ENCODE data around the gene SART3. TPM values are rescaled to one million over a fixed set of nuclear protein-coding genes. Genes with fewer than 3 reads are reported as not detected.
A peak's percentile ranks its signal among the peaks of the same experiment; 100 is the strongest.

SART3 gene
- total and polyA plus RNA-seq, 2 of the 4 experiments (the other 2 are of a cell fraction), result 22.6 to 37.8 TPM

DNA sequence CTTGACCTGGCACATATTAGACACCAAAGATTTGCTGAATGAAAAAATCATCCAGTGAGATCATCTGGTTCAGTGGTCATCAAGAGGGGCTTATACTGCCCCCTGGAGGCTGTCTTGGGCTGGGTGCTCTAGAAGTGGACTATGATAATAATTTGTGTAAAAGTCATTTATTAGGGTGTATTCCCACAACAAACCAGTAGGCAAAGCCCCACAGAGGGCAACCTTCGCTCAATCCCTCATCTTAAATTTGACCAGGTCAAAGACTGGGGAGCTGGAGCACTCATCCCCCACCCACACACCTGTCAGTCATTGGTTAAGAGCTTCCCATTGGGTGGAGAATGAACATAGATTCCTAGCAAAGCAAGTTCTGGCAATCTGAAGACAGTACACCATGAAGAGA lies 65.9 kb downstream of the SART3 start:
- no peak overlapping the region for H3K9ac ChIP-seq (ENCODE audit: low read depth, low read length)
- H2BK20ac ChIP-seq (ENCODE audit: low read depth, low read length), result no peak overlapping the region
- ATAC-seq (ENCODE audit: low read depth), result no peak
- POLR2A ChIA-PET (ENCODE audit: unreplicated experiment), result no interaction called here
- H2AK9ac ChIP-seq (replicated peaks; ENCODE audit: low read depth, low read length, poor library complexity), result no peak overlapping the region
- BruUV-seq (replicated peaks), result no TSS peak
- TF ChIP-seq MAZ (IDR thresholded peaks at IDR 0.05; ENCODE audit: borderline replicate concordance, low read depth, low read length), result no peak
- peak; percentile 37; the same call in 1 of the 2 replicates for TF ChIP-seq RAD21 (IDR thresholded peaks at IDR 0.05; ENCODE audit: low read length)
- TF ChIP-seq, protein P1, sequence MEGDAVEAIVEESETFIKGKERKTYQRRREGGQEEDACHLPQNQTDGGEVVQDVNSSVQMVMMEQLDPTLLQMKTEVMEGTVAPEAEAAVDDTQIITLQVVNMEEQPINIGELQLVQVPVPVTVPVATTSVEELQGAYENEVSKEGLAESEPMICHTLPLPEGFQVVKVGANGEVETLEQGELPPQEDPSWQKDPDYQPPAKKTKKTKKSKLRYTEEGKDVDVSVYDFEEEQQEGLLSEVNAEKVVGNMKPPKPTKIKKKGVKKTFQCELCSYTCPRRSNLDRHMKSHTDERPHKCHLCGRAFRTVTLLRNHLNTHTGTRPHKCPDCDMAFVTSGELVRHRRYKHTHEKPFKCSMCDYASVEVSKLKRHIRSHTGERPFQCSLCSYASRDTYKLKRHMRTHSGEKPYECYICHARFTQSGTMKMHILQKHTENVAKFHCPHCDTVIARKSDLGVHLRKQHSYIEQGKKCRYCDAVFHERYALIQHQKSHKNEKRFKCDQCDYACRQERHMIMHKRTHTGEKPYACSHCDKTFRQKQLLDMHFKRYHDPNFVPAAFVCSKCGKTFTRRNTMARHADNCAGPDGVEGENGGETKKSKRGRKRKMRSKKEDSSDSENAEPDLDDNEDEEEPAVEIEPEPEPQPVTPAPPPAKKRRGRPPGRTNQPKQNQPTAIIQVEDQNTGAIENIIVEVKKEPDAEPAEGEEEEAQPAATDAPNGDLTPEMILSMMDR (conservative IDR thresholded peaks at IDR 0.05; ENCODE audit: low read depth, low read length), result peak; percentile 50
- no peak overlapping the region for H3K23ac ChIP-seq (ENCODE audit: low read depth, low read length)
- no peaks in the 10 kb centered on the region for H3K4me1 ChIP-seq (ENCODE audit: control insufficient read depth, insufficient read depth, low read length)
- H4K8ac ChIP-seq (ENCODE audit: low read depth in 2 of 2, low read length in 2 of 2), result no peak overlapping the region
- no peaks in the 10 kb centered on the region for H3K36me3 ChIP-seq (ENCODE audit: control insufficient read depth, insufficient read depth, low read length)
- no CpG with 5 or more reads among the region's 1 CpG for WGBS, 2 experiments (ENCODE audit: extremely low coverage in 2 of 2, insufficient read length in 1 of 2)
- H4K20me1 ChIP-seq (ENCODE audit: insufficient read depth, low read length), result no peaks in the 10 kb centered on the region
- in situ Hi-C loops (cut with MboI; ENCODE audit: low sequenced_read_pairs), result no loop called here
- no peaks in the 10 kb centered on the region for H3K9me3 ChIP-seq (ENCODE audit: control insufficient read depth, insufficient read depth, low read length)
- H3K79me1 ChIP-seq (ENCODE audit: low read depth in 1 of 2, low read length in 2 of 2), result no peaks in the 10 kb centered on the region
- H2BK5ac ChIP-seq (ENCODE audit: low read depth, low read length, poor library complexity, severe bottlenecking), result no peak overlapping the region
- peaks cover 2% of the 10 kb centered on the region; the same call in 1 of the 2 replicates for H3K9me1 ChIP-seq (ENCODE audit: insufficient read depth, low read length)
- H3K4me3 ChIP-seq (ENCODE audit: insufficient read depth, low read depth, low read length), result no peak overlapping the region
- no peaks in the 10 kb centered on the region; the same call in 1 of the 2 replicates for H3K27me3 ChIP-seq (ENCODE audit: control insufficient read depth, insufficient read depth, low read length)
- no peak overlapping the region for H2AK5ac ChIP-seq (ENCODE audit: low read depth, low read length)
- dilution Hi-C loops (cut with HindIII; ENCODE audit: low sequenced_read_pairs, unreplicated experiment), result no loop called here
- H4K5ac ChIP-seq (ENCODE audit: low read depth, low read length), result no peak overlapping the region
- no peak overlapping the region for H3K4ac ChIP-seq (ENCODE audit: low read depth, low read length)
- peak; percentile 12 for DNase-seq
- H3K14ac ChIP-seq (replicated peaks; ENCODE audit: low read depth, low read length), result no peak overlapping the region
- CTCF ChIA-PET, result no interaction called here
- H3K27ac ChIP-seq (ENCODE audit: insufficient read depth, low read length), result no peak overlapping the region
- H2BK15ac ChIP-seq (ENCODE audit: low read depth, low read length), result no peak overlapping the region
- H3K4me2 ChIP-seq (ENCODE audit: low read depth, low read length), result no peak overlapping the region
- H2AFZ ChIP-seq (replicated peaks; ENCODE audit: low read length, poor library complexity), result no peak overlapping the region
- H2BK120ac ChIP-seq (ENCODE audit: low read depth, low read length), result no peak overlapping the region
- no peak overlapping the region for H3K18ac ChIP-seq (ENCODE audit: low read depth, low read length)
- intact Hi-C loops (cut with micrococcal nuclease), result no loop called here
- no peak overlapping the region for H4K91ac ChIP-seq (ENCODE audit: insufficient read depth, low read depth, low read length)
- H3K56ac ChIP-seq (ENCODE audit: extremely low read depth, insufficient read depth, low read length), result no peak overlapping the region

All from IMR-90 (cell line).